Stomach (tissue), 9 donors: ENCODE results near the gene L3MBTL3. TPM values are rescaled to one million over a fixed set of nuclear protein-coding genes. Genes with fewer than 3 reads are reported as not detected.

Source experiments
- DNase-seq, 2 donors: peaks; one replicate each; pipeline versions ENCODE4 v3.0.0 to v3.0.0-alpha.2; 2013 to 2019
- H3K27ac ChIP-seq, 5 donors: fragments of 200-600 bp in 4 of 5; sonication (generic) in 4 of 5; one replicate each; pipeline ENCODE4 v1.5.1; 2013 to 2019; ENCODE audit warnings: mild to moderate bottlenecking in 1 of 5, moderate library complexity in 1 of 5
- H3K27me3 ChIP-seq, 3 donors: fragments of 200-600 bp; sonication (generic); one replicate each; pipeline ENCODE4 v1.5.1; 2017 to 2019; ENCODE audit warnings: mixed run types in 1 of 3
- H3K36me3 ChIP-seq, 4 donors: fragments of 200-600 bp; sonication (generic); 1 replicate in 3 of 4; 2 replicates in 1 of 4; pipeline ENCODE4 v1.5.1; 2016 to 2019
- H3K4me1 ChIP-seq, 4 donors: fragments of 200-600 bp; sonication (generic); one replicate each; pipeline ENCODE4 v1.5.1; 2016 to 2019
- H3K4me3 ChIP-seq, 4 donors: fragments of 200-600 bp; sonication (generic) in 3 of 4; one replicate each; pipeline ENCODE4 v1.5.1; 2016 to 2019; ENCODE audit warnings: mild to moderate bottlenecking in 1 of 4
- H3K9me3 ChIP-seq, 4 donors: fragments of 200-600 bp; sonication (generic); one replicate each; pipeline ENCODE4 v1.5.1; 2016 to 2019
- CTCF ChIP-seq, 7 experiments: fragments of 450-650 bp in 4 of 7; fragments of 200-600 bp in 3 of 7; sonication (generic) in 3 of 7; IDR thresholded peaks; one replicate each; pipeline ENCODE4 v1.5.1; 2016 to 2019; ENCODE audit warnings: antibody characterized with exemption in 7 of 7, control low read depth in 2 of 7, mild to moderate bottlenecking in 1 of 7
- EP300 ChIP-seq: sonication (generic); formaldehyde crosslinking; IDR thresholded peaks from one replicate; pipeline ENCODE4 v1.6.1; 2017; ENCODE audit warnings: antibody characterized with exemption
- POLR2A ChIP-seq, 4 donors: fragments of 450-650 bp; IDR thresholded peaks; one replicate each; pipeline ENCODE4 v1.6.1; 2016; ENCODE audit warnings: antibody characterized with exemption in 4 of 4, control low read depth in 2 of 4, mild to moderate bottlenecking in 1 of 4, moderate library complexity in 1 of 4
- POLR2AphosphoS5 ChIP-seq, 3 donors: sonication (generic); formaldehyde crosslinking; IDR thresholded peaks; one replicate each; pipeline ENCODE4 v1.6.1; 2016; ENCODE audit warnings: antibody characterized with exemption in 3 of 3
- WGBS, 5 donors: extraction: QIAGEN DNeasy Blood & Tissue Kit in 3 of 5; methylation state at CpG; one replicate each; pipeline versions ENCODE4 v1.1.5 to v1.1.7; 2013 to 2018; 5-methylcytosine and 5-hydroxymethylcytosine counted together
- intact Hi-C: fragments of 100-400 bp; cut with DNase I; formaldehyde crosslinking; loops from one replicate; pipeline ENCODE4 v1.15.1; 2023; ENCODE audit warnings: low total_unique reads
- polyA plus RNA-seq, 3 donors: library from polyadenylated mRNA; stranded (reverse); fragments of 200-250 nt; gene quantifications; one replicate each; pipeline ENCODE4 v1.2.3, GENCODE V29; 2013
- total RNA-seq, 5 donors: library from RNA; depleted of rRNA; stranded (reverse); fragments of >200 nt; gene quantifications; one replicate each; pipeline versions ENCODE4 v1.1.0 to v1.2.3, GENCODE V29; 2014 to 2016
- donor health status: healthy with polysubstance abuse.
- donor health status: Bipolar disorder and iron deficiency.
- donor health status: healthy.

The L3MBTL3 gene
- total and polyA plus RNA-seq, 8 donors: 1.8 to 51.9 (median 3.1) TPM; not detected in 1

GRCh38 chr6:130150906-130151305, 132.5 kb downstream of the L3MBTL3 start:
- H3K4me3 ChIP-seq: no peak overlapping the region
- H3K4me1 ChIP-seq: no peaks in the 10 kb centered on the region
- DNase-seq: no peak
- 77 to 82% (median 80%) methylated on average over 6 to 8 of the region's 8 CpGs for WGBS, 5 donors
- H3K27ac ChIP-seq: no peak overlapping the region
- intact Hi-C loops: no loop called here
- no peaks in the 10 kb centered on the region for H3K9me3 ChIP-seq
- no peaks in the 10 kb centered on the region for H3K36me3 ChIP-seq
- TF ChIP-seq CTCF (IDR thresholded peaks at IDR 0.05) (no peak), POLR2A (IDR thresholded peaks at IDR 0.05) (no peak), EP300 (no peak), POLR2AphosphoS5 (IDR thresholded peaks at IDR 0.05) (no peak)
- no peaks in the 10 kb centered on the region for H3K27me3 ChIP-seq

GRCh38 chr6:130152908-130153510, 134.6 kb downstream of the L3MBTL3 start:
- H3K36me3 ChIP-seq: no peaks in the 10 kb centered on the region
- DNase-seq: no peak
- no peaks in the 10 kb centered on the region for H3K9me3 ChIP-seq
- TF ChIP-seq CTCF (IDR thresholded peaks at IDR 0.05) (no peak), POLR2AphosphoS5 (IDR thresholded peaks at IDR 0.05) (no peak), EP300 (no peak), POLR2A (IDR thresholded peaks at IDR 0.05) (no peak)
- intact Hi-C loops: no loop called here
- WGBS, 5 donors: 85 to 93% (median 88%) methylated on average over 6 of the region's 6 CpGs
- no peaks in the 10 kb centered on the region for H3K4me1 ChIP-seq
- no peak overlapping the region for H3K27ac ChIP-seq
- no peak overlapping the region for H3K4me3 ChIP-seq
- no peaks in the 10 kb centered on the region for H3K27me3 ChIP-seq

- intact Hi-C loops: no loop called here
- Histone ChIP-seq H3K27ac (no peak overlapping the region), H3K4me1 (no peaks in the 10 kb centered on the region), H3K36me3 (no peaks in the 10 kb centered on the region), H3K4me3 (no peak overlapping the region), H3K9me3 (peaks cover 0 to 9% (median 3%) of the 10 kb centered on the region in 4 donors), H3K27me3 (no peaks in the 10 kb centered on the region)
- TF ChIP-seq POLR2A (IDR thresholded peaks at IDR 0.05) (no peak), EP300 (no peak), CTCF (IDR thresholded peaks at IDR 0.05) (no peak), POLR2AphosphoS5 (IDR thresholded peaks at IDR 0.05) (no peak)
- no peak for DNase-seq
- WGBS, 5 donors: 89 to 99% (median 95%) methylated on average over 5 of the region's 5 CpGs
These were observed 138.5 kb downstream of the L3MBTL3 start for GRCh38 chr6:130156908-130157307.

GRCh38 chr6:130158056-130158455, 139.7 kb downstream of the L3MBTL3 start:
- H3K9me3 ChIP-seq: peaks cover 0 to 9% (median 3%) of the 10 kb centered on the region in 4 donors

More at GRCh38 chr6:130158056-130158455, 139.7 kb downstream of the L3MBTL3 start:
- no peak for TF ChIP-seq EP300
- TF ChIP-seq POLR2A (IDR thresholded peaks at IDR 0.05): no peak
- TF ChIP-seq POLR2AphosphoS5 (IDR thresholded peaks at IDR 0.05): no peak
- no peak for TF ChIP-seq CTCF (IDR thresholded peaks at IDR 0.05)
- H3K36me3 ChIP-seq: no peaks in the 10 kb centered on the region
- H3K27ac ChIP-seq: no peak overlapping the region
- intact Hi-C loops: no loop called here
- no peak overlapping the region for H3K4me3 ChIP-seq
- no peaks in the 10 kb centered on the region for H3K27me3 ChIP-seq
- no peak for DNase-seq
- H3K4me1 ChIP-seq: no peaks in the 10 kb centered on the region
- 83 to 93% (median 91%) methylated on average over 2 of the region's 2 CpGs for WGBS, 5 donors
